ENCODE results near the gene DIABLO.

The DIABLO gene

GRCh38 chr12:122238861-122239260 lies 13.0 kb upstream of the DIABLO start:
- H3K27me3 ChIP-seq (replicated peaks in 2 of 5; ENCODE audit: control insufficient read depth in 4 of 5, insufficient read depth in 5 of 5, low read length in 4 of 5) = no peaks in the 10 kb centered on the region
- WGBS (ENCODE audit: insufficient coverage) = 100% methylated on average over 1 of the region's 5 CpGs
- DNase-seq = no peak
- H3K9me3 ChIP-seq (ENCODE audit: control extremely low read depth in 1 of 5, control insufficient read depth in 4 of 5, insufficient read depth in 2 of 5, low read depth in 1 of 5, low read length in 4 of 5) = no peaks in the 10 kb centered on the region
- H3K27ac ChIP-seq (ENCODE audit: insufficient read depth in 1 of 2, low read depth in 1 of 2, low read length in 2 of 2, poor library complexity in 1 of 2, severe bottlenecking in 2 of 2) = no peak overlapping the region
- ChIA-PET CTCF (no interaction called here), POLR2A (interaction anchor here (1.2 kb wide), 1 partner anchor 13 kb away, joined by 4 read pairs; the partner anchor contains the start of gene DIABLO)
- H3K36me3 ChIP-seq (ENCODE audit: control insufficient read depth in 4 of 4, insufficient read depth in 4 of 4, low read length in 3 of 4) = peaks cover 23 to 56% (median 32%) of the 10 kb centered on the region in 4 experiments
- H3K4me1 ChIP-seq (ENCODE audit: control extremely low read depth in 1 of 4, control insufficient read depth in 4 of 4, insufficient read depth in 4 of 4, low read length in 3 of 4) = no peaks in the 10 kb centered on the region
- no peak overlapping the region for H3K4me3 ChIP-seq (ENCODE audit: control insufficient read depth in 1 of 7, extremely low read depth in 1 of 7, insufficient read depth in 4 of 7, low read depth in 2 of 7, low read length in 6 of 7)

DNA sequence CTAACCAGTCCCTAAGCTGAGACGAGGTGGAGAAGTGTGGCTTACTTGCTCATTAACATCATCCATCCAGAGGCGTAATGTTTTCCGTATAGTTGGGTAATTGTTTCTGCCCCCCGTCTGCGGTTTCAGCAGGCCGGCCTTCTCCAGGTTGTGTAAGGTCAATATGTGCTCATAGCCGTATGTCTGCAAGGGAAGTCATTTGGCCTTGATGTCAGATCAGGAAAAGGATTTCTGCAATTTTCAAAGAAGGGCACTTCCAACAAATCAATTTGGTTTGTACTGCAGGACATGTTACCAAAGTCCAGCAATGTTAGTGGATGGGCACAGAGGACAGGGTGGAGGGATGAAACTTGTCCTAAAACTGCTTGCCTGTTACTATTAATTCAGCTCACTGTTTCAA lies 9.9 kb upstream of the DIABLO start:
- H3K27ac ChIP-seq (ENCODE audit: insufficient read depth in 1 of 2, low read depth in 1 of 2, low read length in 2 of 2, poor library complexity in 1 of 2, severe bottlenecking in 2 of 2) = no peak overlapping the region
- H3K27me3 ChIP-seq (replicated peaks in 2 of 5; ENCODE audit: control insufficient read depth in 4 of 5, insufficient read depth in 5 of 5, low read length in 4 of 5) = no peaks in the 10 kb centered on the region
- CTCF ChIA-PET = interaction anchor here (1.0 kb wide), 1 partner anchor 9 kb away, joined by 3 read pairs; no protein-coding TSS in a partner anchor
- POLR2A ChIA-PET = interaction anchor here (1.2 kb wide), 1 partner anchor 31 kb away, joined by 7 read pairs; no protein-coding TSS in a partner anchor
- H3K9me3 ChIP-seq (ENCODE audit: control extremely low read depth in 1 of 5, control insufficient read depth in 4 of 5, insufficient read depth in 2 of 5, low read depth in 1 of 5, low read length in 4 of 5) = no peaks in the 10 kb centered on the region
- peaks cover 27 to 67% (median 40%) of the 10 kb centered on the region in 4 experiments for H3K36me3 ChIP-seq (ENCODE audit: control insufficient read depth in 4 of 4, insufficient read depth in 4 of 4, low read length in 3 of 4)
- 84% methylated on average over 6 of the region's 7 CpGs for WGBS (ENCODE audit: insufficient coverage)
- H3K4me3 ChIP-seq (ENCODE audit: control insufficient read depth in 1 of 7, extremely low read depth in 1 of 7, insufficient read depth in 4 of 7, low read depth in 2 of 7, low read length in 6 of 7) = no peak overlapping the region
- H3K4me1 ChIP-seq (ENCODE audit: control extremely low read depth in 1 of 4, control insufficient read depth in 4 of 4, insufficient read depth in 4 of 4, low read length in 3 of 4) = no peaks in the 10 kb centered on the region
- DNase-seq = no peak

GRCh38 chr12:122232691-122233090 lies 6.8 kb upstream of the DIABLO start:
- CTCF ChIA-PET = no interaction called here
- no peaks in the 10 kb centered on the region for H3K4me1 ChIP-seq (ENCODE audit: control extremely low read depth in 1 of 4, control insufficient read depth in 4 of 4, insufficient read depth in 4 of 4, low read length in 3 of 4)
- DNase-seq = no peak

GRCh38 chr12:122230798-122231197 lies 4.9 kb upstream of the DIABLO start:
- POLR2A ChIA-PET = interaction anchor here (0.6 kb wide), 1 partner anchor 10 kb away, joined by 3 read pairs; no protein-coding TSS in a partner anchor
- Histone ChIP-seq H3K4me1 (ENCODE audit: control extremely low read depth in 1 of 4, control insufficient read depth in 4 of 4, insufficient read depth in 4 of 4, low read length in 3 of 4) (peaks cover 0 to 9% (median 8%) of the 10 kb centered on the region in 4 experiments), H3K36me3 (ENCODE audit: control insufficient read depth in 4 of 4, insufficient read depth in 4 of 4, low read length in 3 of 4) (peaks cover 21 to 63% (median 34%) of the 10 kb centered on the region in 4 experiments), H3K27me3 (replicated peaks in 2 of 5; ENCODE audit: control insufficient read depth in 4 of 5, insufficient read depth in 5 of 5, low read length in 4 of 5) (no peaks in the 10 kb centered on the region), H3K27ac (ENCODE audit: insufficient read depth in 1 of 2, low read depth in 1 of 2, low read length in 2 of 2, poor library complexity in 1 of 2, severe bottlenecking in 2 of 2) (no peak overlapping the region), H3K9me3 (ENCODE audit: control extremely low read depth in 1 of 5, control insufficient read depth in 4 of 5, insufficient read depth in 2 of 5, low read depth in 1 of 5, low read length in 4 of 5) (no peaks in the 10 kb centered on the region), H3K4me3 (ENCODE audit: control insufficient read depth in 1 of 7, extremely low read depth in 1 of 7, insufficient read depth in 4 of 7, low read depth in 2 of 7, low read length in 6 of 7) (no peak overlapping the region)
- CTCF ChIA-PET = interaction anchor here (0.8 to 1.7 kb wide), 2 partner anchors 15 to 35 kb away, joined by 3 to 5 read pairs; no protein-coding TSS in a partner anchor
- WGBS (ENCODE audit: insufficient coverage) = 84% methylated on average over 4 of the region's 6 CpGs
- no peak for DNase-seq

More at GRCh38 chr12:122232691-122233090, 6.8 kb upstream of the DIABLO start:
- no peak overlapping the region for H3K27ac ChIP-seq (ENCODE audit: insufficient read depth in 1 of 2, low read depth in 1 of 2, low read length in 2 of 2, poor library complexity in 1 of 2, severe bottlenecking in 2 of 2)
- no peaks in the 10 kb centered on the region for H3K9me3 ChIP-seq (ENCODE audit: control extremely low read depth in 1 of 5, control insufficient read depth in 4 of 5, insufficient read depth in 2 of 5, low read depth in 1 of 5, low read length in 4 of 5)
- no peak overlapping the region for H3K4me3 ChIP-seq (ENCODE audit: control insufficient read depth in 1 of 7, extremely low read depth in 1 of 7, insufficient read depth in 4 of 7, low read depth in 2 of 7, low read length in 6 of 7)
- POLR2A ChIA-PET = interaction anchor here (0.6 kb wide), 1 partner anchor 11 kb away, joined by 4 read pairs; no protein-coding TSS in a partner anchor
- H3K36me3 ChIP-seq (ENCODE audit: control insufficient read depth in 4 of 4, insufficient read depth in 4 of 4, low read length in 3 of 4) = peaks cover 24 to 70% (median 40%) of the 10 kb centered on the region in 4 experiments
- no peaks in the 10 kb centered on the region for H3K27me3 ChIP-seq (replicated peaks in 2 of 5; ENCODE audit: control insufficient read depth in 4 of 5, insufficient read depth in 5 of 5, low read length in 4 of 5)
- 98% methylated on average over 5 of the region's 10 CpGs for WGBS (ENCODE audit: insufficient coverage)

DNA sequence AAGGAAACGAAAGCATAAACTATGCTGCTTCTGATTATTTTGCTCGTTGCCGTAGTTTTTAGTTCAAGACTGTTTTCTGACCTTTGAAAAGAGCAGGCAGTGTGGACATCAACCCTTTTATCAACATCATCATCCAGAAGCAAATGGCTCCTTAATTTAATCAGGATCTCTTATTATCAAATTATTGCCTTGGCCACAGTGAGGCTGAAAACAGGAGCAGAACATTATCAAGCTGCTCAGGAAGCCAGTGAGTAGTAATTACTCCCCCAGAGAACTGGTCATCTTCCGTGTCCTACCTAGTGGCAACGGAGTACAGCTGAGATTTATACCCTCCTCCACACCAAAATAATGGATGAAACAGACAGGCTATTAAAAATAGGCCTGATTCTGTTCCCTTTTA lies 2.2 kb upstream of the DIABLO start:
- Histone ChIP-seq H3K36me3 (ENCODE audit: control insufficient read depth in 4 of 4, insufficient read depth in 4 of 4, low read length in 3 of 4) (peaks cover 6 to 44% (median 29%) of the 10 kb centered on the region in 4 experiments), H3K4me3 (ENCODE audit: control insufficient read depth in 1 of 7, extremely low read depth in 1 of 7, insufficient read depth in 4 of 7, low read depth in 2 of 7, low read length in 6 of 7) (no peak overlapping the region), H3K9me3 (ENCODE audit: control extremely low read depth in 1 of 5, control insufficient read depth in 4 of 5, insufficient read depth in 2 of 5, low read depth in 1 of 5, low read length in 4 of 5) (no peaks in the 10 kb centered on the region), H3K27ac (ENCODE audit: insufficient read depth in 1 of 2, low read depth in 1 of 2, low read length in 2 of 2, poor library complexity in 1 of 2, severe bottlenecking in 2 of 2) (no peak overlapping the region), H3K27me3 (replicated peaks in 2 of 5; ENCODE audit: control insufficient read depth in 4 of 5, insufficient read depth in 5 of 5, low read length in 4 of 5) (no peaks in the 10 kb centered on the region), H3K4me1 (ENCODE audit: control extremely low read depth in 1 of 4, control insufficient read depth in 4 of 4, insufficient read depth in 4 of 4, low read length in 3 of 4) (peaks cover 0 to 29% (median 21%) of the 10 kb centered on the region in 4 experiments)
- ChIA-PET CTCF (interaction anchor here (1.4 kb wide), 1 partner anchor 25 kb away, joined by 4 read pairs; no protein-coding TSS in a partner anchor), POLR2A (no interaction called here)
- DNase-seq = no peak
- 100% methylated on average over 5 of the region's 5 CpGs for WGBS (ENCODE audit: insufficient coverage)

GRCh38 chr12:122227341-122227740 lies 1.5 kb upstream of the DIABLO start:
- Histone ChIP-seq H3K27ac (ENCODE audit: insufficient read depth in 1 of 2, low read depth in 1 of 2, low read length in 2 of 2, poor library complexity in 1 of 2, severe bottlenecking in 2 of 2) (no peak overlapping the region), H3K9me3 (ENCODE audit: control extremely low read depth in 1 of 5, control insufficient read depth in 4 of 5, insufficient read depth in 2 of 5, low read depth in 1 of 5, low read length in 4 of 5) (no peaks in the 10 kb centered on the region), H3K27me3 (replicated peaks in 2 of 5; ENCODE audit: control insufficient read depth in 4 of 5, insufficient read depth in 5 of 5, low read length in 4 of 5) (no peaks in the 10 kb centered on the region), H3K36me3 (ENCODE audit: control insufficient read depth in 4 of 4, insufficient read depth in 4 of 4, low read length in 3 of 4) (peaks cover 6 to 44% (median 28%) of the 10 kb centered on the region in 4 experiments), H3K4me3 (ENCODE audit: control insufficient read depth in 1 of 7, extremely low read depth in 1 of 7, insufficient read depth in 4 of 7, low read depth in 2 of 7, low read length in 6 of 7) (peak overlapping the region in 1 of 7 experiments; percentile 56), H3K4me1 (ENCODE audit: control extremely low read depth in 1 of 4, control insufficient read depth in 4 of 4, insufficient read depth in 4 of 4, low read length in 3 of 4) (peaks cover 0 to 29% (median 21%) of the 10 kb centered on the region in 4 experiments)
- CTCF ChIA-PET = interaction anchor here (1.1 to 1.4 kb wide), 2 partner anchors 10 to 25 kb away, joined by 3 to 4 read pairs; no protein-coding TSS in a partner anchor
- no peak for DNase-seq
- POLR2A ChIA-PET = interaction anchor here (0.5 kb wide), 1 partner anchor 10 kb away, joined by 3 read pairs; no protein-coding TSS in a partner anchor
- 93% methylated on average over 16 of the region's 17 CpGs for WGBS (ENCODE audit: insufficient coverage)
